Tongue (tissue), 1 donor: ENCODE measurements around the gene ATG13. TPM values are rescaled to one million over a fixed set of nuclear protein-coding genes. Genes with fewer than 3 reads are reported as not detected.

Experiments used
- total RNA-seq: library from RNA; depleted of rRNA; stranded (reverse); fragments of >200 nt; gene quantifications from one replicate; pipeline ENCODE4 v1.2.3, GENCODE V29; 2014

ATG13 gene
- total RNA-seq, 1 donor from 2014 or later: 56.8 TPM

Other genes starting within 250 kb of the ATG13 start
- 81.8 TPM for gene MDK, start 235.9 kb upstream of the ATG13 start, total RNA-seq
- not detected for gene CHRM4, start 225.8 kb upstream of the ATG13 start, total RNA-seq
- 27.8 TPM for gene AMBRA1, start 23.5 kb upstream of the ATG13 start, total RNA-seq
- 1.0 TPM for gene HARBI1, start 326 bp upstream of the ATG13 start, total RNA-seq
- 23.4 TPM for gene ARHGAP1, start 83.1 kb downstream of the ATG13 start, total RNA-seq
- gene ZNF408, start 83.5 kb downstream of the ATG13 start, total RNA-seq: 8.2 TPM
- gene F2, start 101.7 kb downstream of the ATG13 start, total RNA-seq: not detected
- 65.5 TPM for gene CKAP5, start 228.7 kb downstream of the ATG13 start, total RNA-seq